Kidney (tissue), 2 donors: ENCODE results near the gene AVPR1A. TPM values are rescaled to one million over a fixed set of nuclear protein-coding genes. Genes with fewer than 3 reads are reported as not detected.

Experiments used
- polyA plus RNA-seq: library from polyadenylated mRNA; stranded (reverse); fragments of 350-450 nt; fragmentation: Illumina TruSeq; extraction: RNeasy Lipid Tissue Mini Kit (QIAGEN cat#74804); gene quantifications from one replicate; pipeline ENCODE4 v1.2.3, GENCODE V29; 2014; ENCODE audit warnings: low read depth, low replicate concordance; ENCODE audit not compliant: insufficient read depth
- total RNA-seq: library from RNA; stranded (reverse); fragmentation: NEBNext Ultra II Directional; extraction: Animal tissue kit (Norgen Biotek cat#: 25700); gene quantifications from one replicate; pipeline ENCODE4 v1.2.1, GENCODE V29; 2021
- donor health status: DM: yes; HTN: yes; CAD: no.

Gene AVPR1A
- total and polyA plus RNA-seq, 2 donors from 2014 or later: 4.5 to 5.4 TPM

Other genes starting within 250 kb of the AVPR1A start
- gene PPM1H, start 216.1 kb downstream of the AVPR1A start, total RNA-seq: 25.0 TPM
- gene PPM1H, start 216.1 kb downstream of the AVPR1A start, polyA plus RNA-seq: 8.7 TPM